Measurements from ENCODE around the gene ZNF668.

DNA sequence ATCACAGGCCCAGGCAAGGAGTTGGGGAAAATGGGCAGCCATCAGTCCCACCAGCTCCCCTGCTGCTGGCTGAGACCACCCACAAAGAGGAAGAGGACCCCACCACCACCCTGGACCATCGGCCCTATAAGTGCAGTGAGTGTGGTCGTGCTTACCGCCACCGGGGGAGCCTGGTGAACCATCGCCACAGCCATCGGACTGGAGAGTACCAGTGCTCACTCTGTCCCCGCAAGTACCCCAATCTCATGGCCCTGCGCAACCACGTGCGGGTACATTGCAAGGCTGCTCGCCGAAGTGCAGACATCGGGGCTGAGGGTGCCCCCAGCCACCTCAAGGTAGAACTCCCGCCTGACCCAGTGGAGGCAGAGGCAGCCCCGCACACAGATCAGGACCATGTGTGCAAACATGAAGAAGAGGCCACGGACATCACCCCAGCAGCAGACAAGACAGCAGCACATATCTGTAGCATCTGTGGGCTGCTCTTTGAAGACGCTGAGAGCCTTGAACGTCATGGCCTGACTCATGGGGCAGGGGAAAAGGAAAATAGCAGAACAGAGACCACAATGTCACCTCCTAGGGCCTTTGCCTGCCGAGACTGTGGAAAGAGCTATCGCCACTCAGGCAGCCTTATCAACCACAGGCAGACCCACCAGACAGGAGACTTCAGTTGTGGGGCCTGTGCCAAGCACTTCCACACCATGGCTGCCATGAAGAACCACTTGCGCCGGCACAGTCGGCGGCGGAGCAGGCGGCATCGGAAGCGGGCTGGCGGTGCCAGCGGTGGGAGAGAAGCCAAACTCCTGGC, 3.8 kb upstream of the ZNF668 start:
- TF ChIP-seq CTCF (IDR thresholded peaks at IDR 0.05 in 8 of 11, conservative IDR thresholded peaks at IDR 0.05 in 3 of 11), result no peak
- TF ChIP-seq POLR2A (IDR thresholded peaks at IDR 0.05), result no peak
- peak in 2 of 3 donors; percentile 29 to 43 for TF ChIP-seq POLR2AphosphoS5 (IDR thresholded peaks at IDR 0.05)

Data from spleen (tissue), 7 donors.